Endodermal cell (in vitro differentiated cells): ENCODE measurements around the gene TMTC1. TPM values are rescaled to one million over a fixed set of nuclear protein-coding genes. Genes with fewer than 3 reads are reported as not detected.

Experiments
- DNase-seq: peaks from one replicate; pipeline ENCODE4 v3.0.0-alpha.2; 2017
- H3K27ac ChIP-seq: 2 replicates; pipeline ENCODE4 v1.5.1; 2013; ENCODE audit warnings: mild to moderate bottlenecking, low read depth, low read length, moderate library complexity
- H3K27me3 ChIP-seq: 2 replicates; pipeline ENCODE4 v1.6.1; 2013; ENCODE audit warnings: mild to moderate bottlenecking, low read length, moderate library complexity; ENCODE audit not compliant: insufficient read depth, control insufficient read depth, poor library complexity, severe bottlenecking
- H3K36me3 ChIP-seq: 2 replicates; pipeline ENCODE4 v1.7.0; 2013; ENCODE audit warnings: mild to moderate bottlenecking, low read length, moderate library complexity; ENCODE audit not compliant: control insufficient read depth, insufficient read depth
- H3K4me1 ChIP-seq: one replicate; pipeline ENCODE4 v1.7.0; 2013; ENCODE audit warnings: low read length; ENCODE audit not compliant: control insufficient read depth, insufficient read depth
- H3K4me3 ChIP-seq: 2 replicates; pipeline ENCODE4 v1.5.1; 2013; ENCODE audit warnings: mild to moderate bottlenecking, low read length, moderate library complexity
- H3K9ac ChIP-seq: 2 replicates; pipeline ENCODE4 v1.6.1; 2013; ENCODE audit warnings: mild to moderate bottlenecking, low read length, moderate library complexity; ENCODE audit not compliant: poor library complexity, severe bottlenecking; ENCODE audit errors: extremely low read depth
- H3K9me3 ChIP-seq: 2 replicates; pipeline ENCODE4 v1.6.1; 2013; ENCODE audit warnings: mild to moderate bottlenecking, low read length, moderate library complexity; ENCODE audit not compliant: control insufficient read depth
- H3K27ac Mint-ChIP-seq: 2 replicates; pipeline ENCODE4 v1.8.0; 2020; ENCODE audit warnings: mixed read lengths
- H3K27me3 Mint-ChIP-seq: 2 replicates; pipeline ENCODE4 v1.8.0; 2021; ENCODE audit warnings: mild to moderate bottlenecking, mixed read lengths; ENCODE audit not compliant: insufficient read depth
- H3K36me3 Mint-ChIP-seq: 2 replicates; pipeline ENCODE4 v1.8.0; 2020; ENCODE audit warnings: low read depth, mixed read lengths
- H3K4me1 Mint-ChIP-seq: 2 replicates; pipeline ENCODE4 v1.8.0; 2020; ENCODE audit warnings: mixed read lengths
- H3K4me3 Mint-ChIP-seq: 2 replicates; pipeline ENCODE4 v1.8.0; 2020; ENCODE audit warnings: mild to moderate bottlenecking, moderate library complexity, mixed read lengths
- H3K9me3 Mint-ChIP-seq: 2 replicates; pipeline ENCODE4 v1.8.0; 2020; ENCODE audit warnings: mild to moderate bottlenecking, mixed read lengths
- WGBS, 2 experiments: methylation state at CpG; one replicate each; pipeline versions ENCODE4 v1.1.5 to v1.1.7; 2013; ENCODE audit warnings: missing lambda C conversion rate in 2 of 2, mixed read lengths in 1 of 2; ENCODE audit not compliant: insufficient coverage in 1 of 2, insufficient read length in 1 of 2; 5-methylcytosine and 5-hydroxymethylcytosine counted together
- total RNA-seq, 2 donors: library from RNA; stranded (reverse); fragmentation: NEBNext Ultra II Directional in 1 of 2; extraction: Animal tissue kit (Norgen Biotek cat#: 25700) in 1 of 2; gene quantifications; 2 replicates in 1 of 2; 3 replicates in 1 of 2; pipeline ENCODE4 v1.2.1, GENCODE V29; 2021
- TF ChIP-seq, protein P1 (sequence below): fragments of 200-600 bp; sonication (generic); conservative IDR thresholded peaks from 2 replicates; pipeline ENCODE4 v1.5.0; 2021; ENCODE audit warnings: antibody characterized with exemption, mild to moderate bottlenecking

TMTC1 gene
- total RNA-seq, 2 donors from 2014 or later: 31.6 to 71.0 TPM

DNA sequence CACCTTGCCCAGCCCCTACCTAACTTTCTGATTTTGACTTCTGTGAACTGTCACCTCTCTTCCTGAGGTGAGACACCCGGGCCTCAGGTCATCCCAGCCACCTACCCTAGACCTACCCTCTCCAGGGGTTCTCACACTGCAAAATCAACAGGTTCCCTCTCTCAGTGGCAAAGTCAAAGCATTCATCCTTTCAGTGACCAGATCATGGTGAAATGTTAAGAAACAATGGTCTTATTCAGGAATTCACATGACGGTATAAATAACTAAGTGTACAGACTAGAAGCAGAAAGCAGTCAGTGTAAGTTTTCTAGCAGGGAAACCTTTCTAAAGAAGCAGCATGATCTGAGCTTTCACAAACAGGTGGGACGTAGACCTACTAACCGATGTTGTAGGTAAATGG, 133.4 kb downstream of the TMTC1 start:
- no peak for DNase-seq
- peaks cover 29% of the 10 kb centered on the region for H3K36me3 ChIP-seq
- Mint-ChIP-seq H3K27me3 (no peaks in the 10 kb centered on the region), H3K9me3 (no peaks in the 10 kb centered on the region), H3K4me1 (no peaks in the 10 kb centered on the region), H3K36me3 (peaks cover 58% of the 10 kb centered on the region), H3K4me3 (no peak overlapping the region), H3K27ac (no peak overlapping the region)
- WGBS, 2 experiments: 91 to 92% methylated on average over 4 of the region's 4 CpGs
- no peak overlapping the region for H3K9ac ChIP-seq
- H3K4me3 ChIP-seq: no peak overlapping the region
- H3K4me1 ChIP-seq: no peaks in the 10 kb centered on the region
- no peak overlapping the region for H3K27ac ChIP-seq
- no peaks in the 10 kb centered on the region for H3K9me3 ChIP-seq
- H3K27me3 ChIP-seq: no peaks in the 10 kb centered on the region
- TF ChIP-seq, protein P1, sequence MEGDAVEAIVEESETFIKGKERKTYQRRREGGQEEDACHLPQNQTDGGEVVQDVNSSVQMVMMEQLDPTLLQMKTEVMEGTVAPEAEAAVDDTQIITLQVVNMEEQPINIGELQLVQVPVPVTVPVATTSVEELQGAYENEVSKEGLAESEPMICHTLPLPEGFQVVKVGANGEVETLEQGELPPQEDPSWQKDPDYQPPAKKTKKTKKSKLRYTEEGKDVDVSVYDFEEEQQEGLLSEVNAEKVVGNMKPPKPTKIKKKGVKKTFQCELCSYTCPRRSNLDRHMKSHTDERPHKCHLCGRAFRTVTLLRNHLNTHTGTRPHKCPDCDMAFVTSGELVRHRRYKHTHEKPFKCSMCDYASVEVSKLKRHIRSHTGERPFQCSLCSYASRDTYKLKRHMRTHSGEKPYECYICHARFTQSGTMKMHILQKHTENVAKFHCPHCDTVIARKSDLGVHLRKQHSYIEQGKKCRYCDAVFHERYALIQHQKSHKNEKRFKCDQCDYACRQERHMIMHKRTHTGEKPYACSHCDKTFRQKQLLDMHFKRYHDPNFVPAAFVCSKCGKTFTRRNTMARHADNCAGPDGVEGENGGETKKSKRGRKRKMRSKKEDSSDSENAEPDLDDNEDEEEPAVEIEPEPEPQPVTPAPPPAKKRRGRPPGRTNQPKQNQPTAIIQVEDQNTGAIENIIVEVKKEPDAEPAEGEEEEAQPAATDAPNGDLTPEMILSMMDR: no peak

DNA sequence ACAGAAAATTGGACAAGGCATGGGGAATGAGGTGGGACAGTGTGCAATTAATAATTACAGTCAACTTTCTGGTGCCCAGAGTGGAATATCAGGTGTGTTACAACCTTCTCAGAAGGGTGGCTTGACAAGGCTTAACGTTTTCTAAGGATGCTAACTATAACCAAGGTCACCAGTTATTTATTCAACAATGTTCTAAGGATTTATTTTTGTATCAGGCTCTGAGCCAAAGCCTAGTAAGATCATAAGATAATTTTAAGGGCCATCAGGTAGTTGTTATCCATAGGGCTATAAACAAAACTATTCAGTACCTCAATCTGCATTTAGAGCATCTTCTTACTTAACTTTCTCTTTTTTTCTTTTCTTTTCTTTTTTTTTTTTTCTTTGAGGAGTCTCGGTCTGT, 134.0 kb downstream of the TMTC1 start:
- Histone ChIP-seq H3K9ac (no peak overlapping the region), H3K36me3 (peaks cover 29% of the 10 kb centered on the region), H3K4me3 (no peak overlapping the region), H3K9me3 (no peaks in the 10 kb centered on the region), H3K27me3 (no peaks in the 10 kb centered on the region), H3K27ac (no peak overlapping the region), H3K4me1 (no peaks in the 10 kb centered on the region)
- Mint-ChIP-seq H3K9me3 (no peaks in the 10 kb centered on the region), H3K27ac (no peak overlapping the region), H3K4me1 (peaks cover 1% of the 10 kb centered on the region), H3K36me3 (peaks cover 57% of the 10 kb centered on the region), H3K4me3 (no peak overlapping the region), H3K27me3 (no peaks in the 10 kb centered on the region)
- TF ChIP-seq, protein P1: no peak
- no peak for DNase-seq
- WGBS, 2 experiments: 83 to 97% methylated on average over 1 to 2 of the region's 2 CpGs

DNA sequence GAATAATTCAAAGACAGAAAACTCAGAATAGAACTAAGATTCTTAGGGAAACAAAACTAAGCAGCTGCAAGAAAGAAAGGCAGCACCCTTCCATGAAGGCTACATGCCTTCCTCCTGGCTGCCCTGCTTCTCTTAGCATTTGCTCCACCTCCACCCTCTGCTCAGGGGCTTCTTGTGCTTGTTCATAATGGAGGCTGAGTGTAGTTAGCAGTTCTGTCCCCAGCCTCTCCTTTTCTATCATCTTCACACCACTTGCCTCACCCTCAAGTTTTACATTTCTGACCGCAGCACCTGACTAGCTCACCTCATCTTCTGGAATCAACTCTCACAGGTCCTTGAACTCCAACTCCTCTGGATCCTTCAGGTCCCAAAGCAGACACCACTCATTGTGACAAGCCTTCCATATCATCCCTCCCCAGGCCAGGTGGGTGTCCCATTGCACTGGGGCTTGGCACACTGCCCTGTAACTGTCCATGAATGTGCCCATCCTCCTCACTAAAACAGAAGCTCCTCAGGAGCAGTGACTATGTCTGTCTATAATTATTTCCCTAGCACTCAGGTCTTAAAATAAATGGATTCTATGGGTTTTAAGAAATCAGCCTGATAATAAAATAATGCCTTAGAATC, 139.1 kb downstream of the TMTC1 start:
- no peak overlapping the region for H3K27ac ChIP-seq
- H3K4me1 ChIP-seq: peaks cover 6% of the 10 kb centered on the region
- H3K4me1 Mint-ChIP-seq: peaks cover 33% of the 10 kb centered on the region
- H3K9me3 Mint-ChIP-seq: peaks cover 19% of the 10 kb centered on the region
- H3K4me3 ChIP-seq: no peak overlapping the region
- H3K36me3 ChIP-seq: peaks cover 2% of the 10 kb centered on the region
- peaks cover 35% of the 10 kb centered on the region for H3K36me3 Mint-ChIP-seq
- TF ChIP-seq, protein P1: no peak
- 98% methylated on average over 1 of the region's 1 CpG; no CpG with 5 or more reads in 1 of the 2 experiments for WGBS, 2 experiments
- no peak overlapping the region for H3K9ac ChIP-seq
- peak overlapping the region; percentile 15 for H3K27ac Mint-ChIP-seq
- no peak for DNase-seq
- no peaks in the 10 kb centered on the region for H3K27me3 ChIP-seq
- H3K9me3 ChIP-seq: no peaks in the 10 kb centered on the region
- no peaks in the 10 kb centered on the region for H3K27me3 Mint-ChIP-seq
- no peak overlapping the region for H3K4me3 Mint-ChIP-seq
